Suprapubic skin (tissue), 4 donors: ENCODE results near the gene KLHL41.

Experiments
- EP300 ChIP-seq: sonication (generic); formaldehyde crosslinking; IDR thresholded peaks from one replicate; pipeline ENCODE4 v1.6.1; 2017; ENCODE audit warnings: antibody characterized with exemption
- POLR2A ChIP-seq, 2 donors: fragments of 450-650 bp; IDR thresholded peaks; one replicate each; pipeline ENCODE4 v1.6.1; 2017; ENCODE audit warnings: antibody characterized with exemption in 2 of 2, mild to moderate bottlenecking in 2 of 2, moderate library complexity in 2 of 2
- POLR2AphosphoS5 ChIP-seq, 3 donors: sonication (generic); formaldehyde crosslinking; IDR thresholded peaks; one replicate each; pipeline ENCODE4 v1.6.1; 2017; ENCODE audit warnings: antibody characterized with exemption in 3 of 3
- TF ChIP-seq, protein P1 (sequence below), 2 donors: fragments of 200-600 bp in 1 of 2; fragments of 450-650 bp in 1 of 2; sonication (generic) in 1 of 2; IDR thresholded peaks; one replicate each; pipeline ENCODE4 v1.5.1; 2016 to 2019; ENCODE audit warnings: antibody characterized with exemption in 2 of 2, mild to moderate bottlenecking in 1 of 2, moderate library complexity in 1 of 2

DNA sequence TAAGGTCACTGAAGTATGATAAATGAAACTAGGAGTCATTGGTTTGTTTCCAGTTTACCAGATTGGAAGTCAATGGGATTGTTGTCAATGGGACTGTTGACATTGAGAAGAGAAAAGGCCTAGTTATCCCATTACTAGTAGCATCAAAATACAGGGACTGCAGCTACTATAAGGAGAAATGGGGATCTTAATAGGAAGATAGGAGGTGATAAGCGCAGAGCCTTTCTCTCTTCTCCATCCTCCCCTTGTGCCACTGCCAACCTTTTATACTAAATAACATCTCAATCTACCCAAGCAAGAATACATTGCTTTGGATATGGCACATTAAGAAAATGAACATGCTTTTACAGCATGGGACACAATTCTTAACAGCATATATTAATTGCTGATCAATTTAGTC lies 40.7 kb upstream of the KLHL41 start:
- TF ChIP-seq, protein P1, sequence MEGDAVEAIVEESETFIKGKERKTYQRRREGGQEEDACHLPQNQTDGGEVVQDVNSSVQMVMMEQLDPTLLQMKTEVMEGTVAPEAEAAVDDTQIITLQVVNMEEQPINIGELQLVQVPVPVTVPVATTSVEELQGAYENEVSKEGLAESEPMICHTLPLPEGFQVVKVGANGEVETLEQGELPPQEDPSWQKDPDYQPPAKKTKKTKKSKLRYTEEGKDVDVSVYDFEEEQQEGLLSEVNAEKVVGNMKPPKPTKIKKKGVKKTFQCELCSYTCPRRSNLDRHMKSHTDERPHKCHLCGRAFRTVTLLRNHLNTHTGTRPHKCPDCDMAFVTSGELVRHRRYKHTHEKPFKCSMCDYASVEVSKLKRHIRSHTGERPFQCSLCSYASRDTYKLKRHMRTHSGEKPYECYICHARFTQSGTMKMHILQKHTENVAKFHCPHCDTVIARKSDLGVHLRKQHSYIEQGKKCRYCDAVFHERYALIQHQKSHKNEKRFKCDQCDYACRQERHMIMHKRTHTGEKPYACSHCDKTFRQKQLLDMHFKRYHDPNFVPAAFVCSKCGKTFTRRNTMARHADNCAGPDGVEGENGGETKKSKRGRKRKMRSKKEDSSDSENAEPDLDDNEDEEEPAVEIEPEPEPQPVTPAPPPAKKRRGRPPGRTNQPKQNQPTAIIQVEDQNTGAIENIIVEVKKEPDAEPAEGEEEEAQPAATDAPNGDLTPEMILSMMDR (IDR thresholded peaks at IDR 0.05): no peak
- TF ChIP-seq POLR2A (IDR thresholded peaks at IDR 0.05): no peak
- no peak for TF ChIP-seq POLR2AphosphoS5 (IDR thresholded peaks at IDR 0.05)
- TF ChIP-seq EP300: no peak
